ENCODE data around the gene LAPTM4A. TPM values are rescaled to one million over a fixed set of nuclear protein-coding genes. Genes with fewer than 3 reads are reported as not detected.

LAPTM4A gene
- polyA plus RNA-seq, 4 donors = 47.6 to 269 (median 157) TPM

DNA sequence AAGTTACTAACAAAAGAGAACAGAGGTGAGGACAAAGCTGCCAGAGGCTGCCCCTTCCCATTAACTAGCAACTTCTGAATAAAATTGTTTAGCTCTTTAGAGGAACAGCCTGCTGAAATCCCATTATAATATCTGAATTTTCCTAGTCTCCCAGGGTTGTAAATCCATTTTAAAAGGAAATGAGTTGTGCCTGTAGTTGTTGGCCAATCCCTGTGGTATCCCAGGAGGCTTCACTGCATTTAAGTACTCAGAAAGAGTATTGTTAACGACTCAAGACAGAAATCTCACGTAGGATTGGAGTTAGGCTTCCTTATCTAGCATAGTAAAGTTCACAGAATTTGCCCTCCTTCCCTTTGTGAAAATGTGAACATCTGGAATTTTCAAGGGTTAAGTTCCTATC, 8.9 kb downstream of the LAPTM4A start:
- peaks cover 2 to 25% (median 5%) of the 10 kb centered on the region in 3 donors for H3K36me3 ChIP-seq (ENCODE audit: control insufficient read depth in 3 of 3, insufficient read depth in 2 of 3, low read depth in 1 of 3, low read length in 3 of 3)
- H3K9me3 ChIP-seq (ENCODE audit: control insufficient read depth in 2 of 2, insufficient read depth in 1 of 2, low read depth in 1 of 2, low read length in 1 of 2) = no peaks in the 10 kb centered on the region
- DNase-seq = peak; percentile 21 to 30
- no peak for FAIRE-seq
- no peaks in the 10 kb centered on the region for H3K27me3 ChIP-seq (ENCODE audit: control insufficient read depth in 3 of 3, insufficient read depth in 3 of 3, low read length in 3 of 3)
- 9 to 27% (median 21%) methylated on average over 2 of the region's 2 CpGs for WGBS, 3 donors
- peaks cover 0 to 12% (median 8%) of the 10 kb centered on the region in 3 donors for H3K4me1 ChIP-seq (ENCODE audit: control insufficient read depth in 3 of 3, insufficient read depth in 2 of 3, low read depth in 1 of 3, low read length in 2 of 3)
- H3K4me3 ChIP-seq (ENCODE audit: low read depth in 1 of 3, low read length in 3 of 3) = no peak overlapping the region
- peak overlapping the region in 1 of 3 donors; percentile 46 for H3K27ac ChIP-seq (ENCODE audit: low read depth in 1 of 3, low read length in 2 of 3)

GRCh38 chr2:20040489-20041172, 10.8 kb downstream of the LAPTM4A start:
- peak; percentile 17 to 71 for DNase-seq
- no peak overlapping the region for H3K27ac ChIP-seq (ENCODE audit: low read depth in 1 of 3, low read length in 2 of 3)

GRCh38 chr2:20037660-20038059, 13.8 kb downstream of the LAPTM4A start:
- no peak overlapping the region for H3K27ac ChIP-seq (ENCODE audit: low read depth in 1 of 3, low read length in 2 of 3)
- WGBS, 3 donors = 81 to 90% (median 83%) methylated on average over 2 of the region's 2 CpGs
- no peak for FAIRE-seq
- H3K9me3 ChIP-seq (ENCODE audit: control insufficient read depth in 2 of 2, insufficient read depth in 1 of 2, low read depth in 1 of 2, low read length in 1 of 2) = no peaks in the 10 kb centered on the region
- H3K36me3 ChIP-seq (ENCODE audit: control insufficient read depth in 3 of 3, insufficient read depth in 2 of 3, low read depth in 1 of 3, low read length in 3 of 3) = peaks cover 19 to 38% (median 27%) of the 10 kb centered on the region in 3 donors
- H3K27me3 ChIP-seq (ENCODE audit: control insufficient read depth in 3 of 3, insufficient read depth in 3 of 3, low read length in 3 of 3) = no peaks in the 10 kb centered on the region
- H3K4me1 ChIP-seq (ENCODE audit: control insufficient read depth in 3 of 3, insufficient read depth in 2 of 3, low read depth in 1 of 3, low read length in 2 of 3) = peaks cover 0 to 8% (median 4%) of the 10 kb centered on the region in 3 donors
- no peak for DNase-seq
- H3K4me3 ChIP-seq (ENCODE audit: low read depth in 1 of 3, low read length in 3 of 3) = no peak overlapping the region

More at GRCh38 chr2:20040489-20041172, 10.8 kb downstream of the LAPTM4A start:
- no peak for FAIRE-seq
- no peaks in the 10 kb centered on the region for H3K27me3 ChIP-seq (ENCODE audit: control insufficient read depth in 3 of 3, insufficient read depth in 3 of 3, low read length in 3 of 3)
- 51 to 70% (median 66%) methylated on average over 8 of the region's 8 CpGs for WGBS, 3 donors
- peaks cover 0 to 12% (median 8%) of the 10 kb centered on the region in 3 donors for H3K4me1 ChIP-seq (ENCODE audit: control insufficient read depth in 3 of 3, insufficient read depth in 2 of 3, low read depth in 1 of 3, low read length in 2 of 3)
- H3K4me3 ChIP-seq (ENCODE audit: low read depth in 1 of 3, low read length in 3 of 3) = no peak overlapping the region
- H3K9me3 ChIP-seq (ENCODE audit: control insufficient read depth in 2 of 2, insufficient read depth in 1 of 2, low read depth in 1 of 2, low read length in 1 of 2) = no peaks in the 10 kb centered on the region
- peaks cover 8 to 29% (median 11%) of the 10 kb centered on the region in 3 donors for H3K36me3 ChIP-seq (ENCODE audit: control insufficient read depth in 3 of 3, insufficient read depth in 2 of 3, low read depth in 1 of 3, low read length in 3 of 3)

GRCh38 chr2:20035955-20036666, 15.3 kb downstream of the LAPTM4A start:
- H3K36me3 ChIP-seq (ENCODE audit: control insufficient read depth in 3 of 3, insufficient read depth in 2 of 3, low read depth in 1 of 3, low read length in 3 of 3) = peaks cover 27 to 35% (median 29%) of the 10 kb centered on the region in 3 donors
- peak overlapping the region in 1 of 3 donors; percentile 64 for H3K27ac ChIP-seq (ENCODE audit: low read depth in 1 of 3, low read length in 2 of 3)
- DNase-seq (peak in 1 of 2 donors; percentile 40), FAIRE-seq (no peak)
- H3K4me1 ChIP-seq (ENCODE audit: control insufficient read depth in 3 of 3, insufficient read depth in 2 of 3, low read depth in 1 of 3, low read length in 2 of 3) = no peaks in the 10 kb centered on the region
- H3K27me3 ChIP-seq (ENCODE audit: control insufficient read depth in 3 of 3, insufficient read depth in 3 of 3, low read length in 3 of 3) = no peaks in the 10 kb centered on the region
- no peak overlapping the region for H3K4me3 ChIP-seq (ENCODE audit: low read depth in 1 of 3, low read length in 3 of 3)
- 57 to 87% (median 85%) methylated on average over 4 of the region's 4 CpGs for WGBS, 3 donors
- H3K9me3 ChIP-seq (ENCODE audit: control insufficient read depth in 2 of 2, insufficient read depth in 1 of 2, low read depth in 1 of 2, low read length in 1 of 2) = no peaks in the 10 kb centered on the region

DNA sequence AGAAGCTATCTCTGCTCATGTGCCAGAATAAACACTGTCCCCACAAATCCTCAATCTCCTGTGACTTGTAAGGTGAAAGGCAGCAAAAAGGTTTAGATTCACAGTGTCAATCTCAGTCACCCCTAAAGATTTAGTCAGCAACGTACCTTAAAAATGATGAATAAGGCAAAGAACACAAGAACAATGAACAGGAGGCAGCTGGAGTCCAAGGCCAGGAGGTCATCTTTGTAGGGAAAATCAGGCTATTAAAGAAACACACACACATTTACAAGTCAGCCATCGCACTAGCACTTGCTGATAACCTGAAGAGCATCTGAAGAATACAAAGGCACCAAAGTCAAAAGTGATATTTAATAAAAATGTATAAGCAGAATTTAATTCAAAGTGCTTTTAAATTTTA, 16.6 kb downstream of the LAPTM4A start:
- FAIRE-seq = no peak
- H3K4me1 ChIP-seq (ENCODE audit: control insufficient read depth in 3 of 3, insufficient read depth in 2 of 3, low read depth in 1 of 3, low read length in 2 of 3) = no peaks in the 10 kb centered on the region
- H3K4me3 ChIP-seq (ENCODE audit: low read depth in 1 of 3, low read length in 3 of 3) = no peak overlapping the region
- DNase-seq = no peak
- H3K27ac ChIP-seq (ENCODE audit: low read depth in 1 of 3, low read length in 2 of 3) = no peak overlapping the region
- H3K27me3 ChIP-seq (ENCODE audit: control insufficient read depth in 3 of 3, insufficient read depth in 3 of 3, low read length in 3 of 3) = no peaks in the 10 kb centered on the region
- 67 to 81% (median 79%) methylated on average over 2 of the region's 2 CpGs for WGBS, 3 donors
- peaks cover 0 to 4% of the 10 kb centered on the region in 2 donors for H3K9me3 ChIP-seq (ENCODE audit: control insufficient read depth in 2 of 2, insufficient read depth in 1 of 2, low read depth in 1 of 2, low read length in 1 of 2)
- peaks cover 31 to 42% (median 32%) of the 10 kb centered on the region in 3 donors for H3K36me3 ChIP-seq (ENCODE audit: control insufficient read depth in 3 of 3, insufficient read depth in 2 of 3, low read depth in 1 of 3, low read length in 3 of 3)

GRCh38 chr2:20034218-20034617, 17.2 kb downstream of the LAPTM4A start:
- DNase-seq = no peak
- Histone ChIP-seq H3K27ac (ENCODE audit: low read depth in 1 of 3, low read length in 2 of 3) (no peak overlapping the region), H3K9me3 (ENCODE audit: control insufficient read depth in 2 of 2, insufficient read depth in 1 of 2, low read depth in 1 of 2, low read length in 1 of 2) (peaks cover 0 to 4% of the 10 kb centered on the region in 2 donors), H3K27me3 (ENCODE audit: control insufficient read depth in 3 of 3, insufficient read depth in 3 of 3, low read length in 3 of 3) (no peaks in the 10 kb centered on the region), H3K4me3 (ENCODE audit: low read depth in 1 of 3, low read length in 3 of 3) (no peak overlapping the region), H3K4me1 (ENCODE audit: control insufficient read depth in 3 of 3, insufficient read depth in 2 of 3, low read depth in 1 of 3, low read length in 2 of 3) (no peaks in the 10 kb centered on the region), H3K36me3 (ENCODE audit: control insufficient read depth in 3 of 3, insufficient read depth in 2 of 3, low read depth in 1 of 3, low read length in 3 of 3) (peaks cover 28 to 36% (median 32%) of the 10 kb centered on the region in 3 donors)
- WGBS, 3 donors = 73 to 83% (median 83%) methylated on average over 4 of the region's 4 CpGs
- FAIRE-seq = no peak

DNA sequence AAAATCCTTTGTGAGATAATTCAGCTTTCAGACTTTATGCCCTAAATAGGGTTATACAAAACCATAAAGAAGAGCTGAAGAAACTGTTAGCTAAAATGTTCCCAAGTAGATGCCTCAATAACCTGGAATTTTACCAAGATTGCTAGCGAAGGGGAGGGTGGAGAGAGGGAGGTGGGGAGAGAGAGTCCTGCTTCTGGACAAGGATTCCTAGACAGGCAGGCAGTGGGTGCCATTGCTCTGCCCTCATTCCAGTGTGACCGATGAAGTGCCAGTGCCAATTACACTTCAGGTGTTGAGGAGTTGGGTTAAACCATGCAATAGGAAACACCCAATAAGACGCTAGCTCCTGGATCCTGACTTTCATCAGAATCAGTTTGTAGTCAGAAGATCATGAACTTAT, 18.1 kb downstream of the LAPTM4A start:
- no peak for DNase-seq
- FAIRE-seq = no peak
- WGBS, 3 donors = 85 to 93% (median 89%) methylated on average over 3 of the region's 3 CpGs
- Histone ChIP-seq H3K36me3 (ENCODE audit: control insufficient read depth in 3 of 3, insufficient read depth in 2 of 3, low read depth in 1 of 3, low read length in 3 of 3) (peaks cover 29 to 32% (median 31%) of the 10 kb centered on the region in 3 donors), H3K4me3 (ENCODE audit: low read depth in 1 of 3, low read length in 3 of 3) (no peak overlapping the region), H3K27me3 (ENCODE audit: control insufficient read depth in 3 of 3, insufficient read depth in 3 of 3, low read length in 3 of 3) (no peaks in the 10 kb centered on the region), H3K4me1 (ENCODE audit: control insufficient read depth in 3 of 3, insufficient read depth in 2 of 3, low read depth in 1 of 3, low read length in 2 of 3) (no peaks in the 10 kb centered on the region), H3K27ac (ENCODE audit: low read depth in 1 of 3, low read length in 2 of 3) (no peak overlapping the region), H3K9me3 (ENCODE audit: control insufficient read depth in 2 of 2, insufficient read depth in 1 of 2, low read depth in 1 of 2, low read length in 1 of 2) (peaks cover 0 to 9% of the 10 kb centered on the region in 2 donors)

- Histone ChIP-seq H3K27ac (ENCODE audit: low read depth in 1 of 3, low read length in 2 of 3) (no peak overlapping the region), H3K27me3 (ENCODE audit: control insufficient read depth in 3 of 3, insufficient read depth in 3 of 3, low read length in 3 of 3) (no peaks in the 10 kb centered on the region), H3K4me3 (ENCODE audit: low read depth in 1 of 3, low read length in 3 of 3) (no peak overlapping the region), H3K4me1 (ENCODE audit: control insufficient read depth in 3 of 3, insufficient read depth in 2 of 3, low read depth in 1 of 3, low read length in 2 of 3) (no peaks in the 10 kb centered on the region), H3K9me3 (ENCODE audit: control insufficient read depth in 2 of 2, insufficient read depth in 1 of 2, low read depth in 1 of 2, low read length in 1 of 2) (peaks cover 0 to 13% of the 10 kb centered on the region in 2 donors), H3K36me3 (ENCODE audit: control insufficient read depth in 3 of 3, insufficient read depth in 2 of 3, low read depth in 1 of 3, low read length in 3 of 3) (peaks cover 20 to 25% (median 22%) of the 10 kb centered on the region in 3 donors)
- no peak for FAIRE-seq
- DNase-seq = no peak
- whole genome bisulfite sequencing, 3 donors = 90 to 98% (median 92%) methylated on average over 6 of the region's 6 CpGs
These were observed 21.2 kb downstream of the LAPTM4A start for GRCh38 chr2:20030224-20030623.

All from small intestine (tissue), 7 donors.